Colonic mucosa (tissue), 4 donors: Measurements from ENCODE around the gene IMPDH1. TPM values are rescaled to one million over a fixed set of nuclear protein-coding genes. Genes with fewer than 3 reads are reported as not detected.

ENCODE experiments used
- DNase-seq: peaks from one replicate; pipeline ENCODE4 v3.0.0-alpha.2; 2020
- H3K27ac ChIP-seq: fragments of 200-600 bp; one replicate; pipeline ENCODE4 v1.8.0; 2021
- H3K27me3 ChIP-seq: fragments of 200-600 bp; one replicate; pipeline ENCODE4 v1.8.0; 2021
- H3K36me3 ChIP-seq: fragments of 200-600 bp; one replicate; pipeline ENCODE4 v1.8.0; 2021
- H3K4me1 ChIP-seq: fragments of 200-600 bp; one replicate; pipeline ENCODE4 v1.8.0; 2021; ENCODE audit warnings: mild to moderate bottlenecking
- H3K4me3 ChIP-seq: fragments of 200-600 bp; one replicate; pipeline ENCODE4 v1.8.0; 2021
- H3K9ac ChIP-seq, 2 donors: one replicate each; pipeline ENCODE4 v1.7.0; 2013; ENCODE audit warnings: control low read depth in 2 of 2, low read depth in 2 of 2, low read length in 2 of 2
- H3K9me3 ChIP-seq: fragments of 200-600 bp; one replicate; pipeline ENCODE4 v1.8.0; 2021
- CTCF ChIP-seq: fragments of 200-600 bp; IDR thresholded peaks from one replicate; pipeline ENCODE4 v1.8.0; 2022; ENCODE audit warnings: antibody characterized with exemption, mild to moderate bottlenecking
- intact Hi-C: fragments of 100-400 bp; cut with DNase I; formaldehyde crosslinking; loops from one replicate; pipeline ENCODE4 v1.14.1; 2022
- total RNA-seq, 2 donors: library from RNA; stranded (reverse); fragmentation: NEBNext Ultra II Directional in 1 of 2; extraction: Animal tissue kit (Norgen Biotek cat#: 25700) in 1 of 2; gene quantifications; one replicate each; pipeline ENCODE4 v1.2.1, GENCODE V29; 2021
- donor health status: healthy.
- donor health status: DM: no; HTN: no; CAD: no.
- donor health status: DM: no; HTN: no; CAD: no.

IMPDH1 gene
- total RNA-seq, 2 donors from 2014 or later, result 37.5 to 50.0 TPM

GRCh38 chr7:128373606-128374005 is 36.2 kb downstream of the IMPDH1 start:
- no peaks in the 10 kb centered on the region for H3K27me3 ChIP-seq
- intact Hi-C loops, result no loop called here
- no peak overlapping the region for H3K9ac ChIP-seq
- no peak for TF ChIP-seq CTCF
- H3K4me3 ChIP-seq, result no peak overlapping the region
- no peak overlapping the region for H3K27ac ChIP-seq
- no peaks in the 10 kb centered on the region for H3K36me3 ChIP-seq
- no peaks in the 10 kb centered on the region for H3K9me3 ChIP-seq
- no peaks in the 10 kb centered on the region for H3K4me1 ChIP-seq
- DNase-seq, result no peak

GRCh38 chr7:128370491-128370890 is 39.3 kb downstream of the IMPDH1 start:
- no peak overlapping the region for H3K9ac ChIP-seq
- no peaks in the 10 kb centered on the region for H3K4me1 ChIP-seq
- TF ChIP-seq CTCF, result no peak
- no peaks in the 10 kb centered on the region for H3K27me3 ChIP-seq
- intact Hi-C loops, result no loop called here
- no peak overlapping the region for H3K27ac ChIP-seq
- DNase-seq, result no peak
- no peaks in the 10 kb centered on the region for H3K36me3 ChIP-seq
- no peaks in the 10 kb centered on the region for H3K9me3 ChIP-seq
- no peak overlapping the region for H3K4me3 ChIP-seq

- Histone ChIP-seq H3K4me3 (no peak overlapping the region), H3K36me3 (no peaks in the 10 kb centered on the region), H3K4me1 (no peaks in the 10 kb centered on the region), H3K9me3 (no peaks in the 10 kb centered on the region), H3K9ac (no peak overlapping the region), H3K27ac (no peak overlapping the region), H3K27me3 (peaks cover 9% of the 10 kb centered on the region)
- TF ChIP-seq CTCF, result no peak
- intact Hi-C loops, result no loop called here
- DNase-seq, result no peak
Observed at GRCh38 chr7:128366986-128367385, 42.8 kb downstream of the IMPDH1 start.

- no peak for DNase-seq
- no peak for TF ChIP-seq CTCF
- H3K4me1 ChIP-seq, result no peaks in the 10 kb centered on the region
Observed at GRCh38 chr7:128366300-128366699, 43.5 kb downstream of the IMPDH1 start.

GRCh38 chr7:128365432-128365831 is 44.4 kb downstream of the IMPDH1 start:
- no peak for TF ChIP-seq CTCF
- DNase-seq, result no peak
- no peaks in the 10 kb centered on the region for H3K36me3 ChIP-seq
- intact Hi-C loops, result no loop called here
- no peak overlapping the region for H3K27ac ChIP-seq
- no peaks in the 10 kb centered on the region for H3K9me3 ChIP-seq
- H3K9ac ChIP-seq, result no peak overlapping the region
- no peak overlapping the region for H3K4me3 ChIP-seq
- H3K4me1 ChIP-seq, result no peaks in the 10 kb centered on the region
- H3K27me3 ChIP-seq, result peaks cover 16% of the 10 kb centered on the region

More at GRCh38 chr7:128366300-128366699, 43.5 kb downstream of the IMPDH1 start:
- Histone ChIP-seq H3K9ac (no peak overlapping the region), H3K27me3 (peaks cover 12% of the 10 kb centered on the region), H3K27ac (no peak overlapping the region), H3K4me3 (no peak overlapping the region), H3K36me3 (no peaks in the 10 kb centered on the region), H3K9me3 (no peaks in the 10 kb centered on the region)
- intact Hi-C loops, result no loop called here
